ENCODE measurements around the gene CNNM2. TPM values are rescaled to one million over a fixed set of nuclear protein-coding genes. Genes with fewer than 3 reads are reported as not detected.

CNNM2 gene
- total and polyA plus RNA-seq, 4 donors, result 3.0 to 18.3 (median 7.8) TPM

DNA sequence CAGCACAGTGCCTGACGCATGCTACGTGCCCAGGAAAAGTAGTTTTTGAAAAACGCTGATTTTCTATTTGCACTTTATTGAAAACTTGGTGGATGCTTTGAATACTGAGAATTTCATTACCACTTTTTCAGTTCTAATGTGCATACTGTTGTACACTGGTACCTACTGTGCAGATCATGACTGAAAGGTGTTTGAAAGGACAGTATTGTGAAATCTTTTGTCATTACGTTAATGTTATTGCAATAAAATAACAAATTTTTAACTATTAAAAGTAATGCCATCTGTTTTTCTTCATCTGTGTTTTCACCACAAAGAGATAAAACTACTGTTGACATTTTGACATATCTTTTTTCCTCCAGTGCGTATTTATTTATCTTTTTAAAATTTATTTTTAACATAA lies 42.1 kb downstream of the CNNM2 start:
- TF ChIP-seq, protein P1, sequence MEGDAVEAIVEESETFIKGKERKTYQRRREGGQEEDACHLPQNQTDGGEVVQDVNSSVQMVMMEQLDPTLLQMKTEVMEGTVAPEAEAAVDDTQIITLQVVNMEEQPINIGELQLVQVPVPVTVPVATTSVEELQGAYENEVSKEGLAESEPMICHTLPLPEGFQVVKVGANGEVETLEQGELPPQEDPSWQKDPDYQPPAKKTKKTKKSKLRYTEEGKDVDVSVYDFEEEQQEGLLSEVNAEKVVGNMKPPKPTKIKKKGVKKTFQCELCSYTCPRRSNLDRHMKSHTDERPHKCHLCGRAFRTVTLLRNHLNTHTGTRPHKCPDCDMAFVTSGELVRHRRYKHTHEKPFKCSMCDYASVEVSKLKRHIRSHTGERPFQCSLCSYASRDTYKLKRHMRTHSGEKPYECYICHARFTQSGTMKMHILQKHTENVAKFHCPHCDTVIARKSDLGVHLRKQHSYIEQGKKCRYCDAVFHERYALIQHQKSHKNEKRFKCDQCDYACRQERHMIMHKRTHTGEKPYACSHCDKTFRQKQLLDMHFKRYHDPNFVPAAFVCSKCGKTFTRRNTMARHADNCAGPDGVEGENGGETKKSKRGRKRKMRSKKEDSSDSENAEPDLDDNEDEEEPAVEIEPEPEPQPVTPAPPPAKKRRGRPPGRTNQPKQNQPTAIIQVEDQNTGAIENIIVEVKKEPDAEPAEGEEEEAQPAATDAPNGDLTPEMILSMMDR (IDR thresholded peaks at IDR 0.05; ENCODE audit: control extremely low read depth, extremely low read depth), result no peak
- H3K27me3 ChIP-seq (ENCODE audit: control insufficient read depth in 3 of 3, insufficient read depth in 3 of 3, low read length in 2 of 3), result no peaks in the 10 kb centered on the region
- WGBS, 2 donors, result 78 to 88% methylated on average over 5 of the region's 5 CpGs

DNA sequence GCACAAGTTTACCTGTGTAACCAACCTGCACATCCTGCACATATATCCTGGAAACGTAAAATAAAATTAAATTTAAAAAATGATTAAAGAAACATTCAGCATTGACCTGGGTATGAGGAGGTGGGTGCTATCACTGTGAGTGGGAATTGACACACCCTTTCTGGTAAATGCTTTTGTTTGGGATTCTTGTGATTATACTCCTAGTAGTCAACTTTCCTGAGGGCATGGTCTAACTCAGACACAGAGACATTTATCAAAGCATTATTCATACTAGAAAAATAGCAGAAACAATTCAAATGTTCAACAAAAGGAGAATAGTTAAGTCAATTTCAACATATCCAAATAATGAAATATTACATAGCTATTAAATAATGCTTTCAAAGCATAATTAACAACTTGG lies 44.2 kb downstream of the CNNM2 start:
- H3K27me3 ChIP-seq (ENCODE audit: control insufficient read depth in 3 of 3, insufficient read depth in 3 of 3, low read length in 2 of 3), result no peaks in the 10 kb centered on the region
- H3K9me3 ChIP-seq (ENCODE audit: control insufficient read depth in 4 of 4, insufficient read depth in 3 of 4, low read length in 3 of 4), result no peaks in the 10 kb centered on the region
- ATAC-seq (ENCODE audit: insufficient read depth, low FRiP score) (no peak), DNase-seq (no peak)
- TF ChIP-seq, protein P1 (IDR thresholded peaks at IDR 0.05; ENCODE audit: control extremely low read depth, extremely low read depth), result no peak
- no peak overlapping the region for H3K4me3 ChIP-seq
- H3K9ac ChIP-seq (ENCODE audit: insufficient read depth in 1 of 2, low read length in 2 of 2), result no peak overlapping the region
- H3K36me3 ChIP-seq (ENCODE audit: control insufficient read depth in 4 of 4, insufficient read depth in 4 of 4, low read length in 4 of 4), result peaks cover 0 to 1% (median 0%) of the 10 kb centered on the region in 4 donors
- 86 to 92% methylated on average over 1 of the region's 1 CpG for WGBS, 2 donors
- H3K27ac ChIP-seq (ENCODE audit: low read depth in 1 of 2, low read length in 1 of 2), result no peak overlapping the region
- peaks cover 0 to 30% (median 4%) of the 10 kb centered on the region in 5 donors for H3K4me1 ChIP-seq (ENCODE audit: control insufficient read depth in 5 of 5, insufficient read depth in 5 of 5, low read length in 5 of 5)

More for the DNA sequence above, 42.1 kb downstream of the CNNM2 start:
- no peak overlapping the region for H3K9ac ChIP-seq (ENCODE audit: insufficient read depth in 1 of 2, low read length in 2 of 2)
- peaks cover 0 to 25% (median 4%) of the 10 kb centered on the region in 5 donors for H3K4me1 ChIP-seq (ENCODE audit: control insufficient read depth in 5 of 5, insufficient read depth in 5 of 5, low read length in 5 of 5)
- DNase-seq (no peak), ATAC-seq (ENCODE audit: insufficient read depth, low FRiP score) (no peak)
- peaks cover 0 to 1% (median 0%) of the 10 kb centered on the region in 4 donors for H3K36me3 ChIP-seq (ENCODE audit: control insufficient read depth in 4 of 4, insufficient read depth in 4 of 4, low read length in 4 of 4)
- no peak overlapping the region for H3K4me3 ChIP-seq
- H3K9me3 ChIP-seq (ENCODE audit: control insufficient read depth in 4 of 4, insufficient read depth in 3 of 4, low read length in 3 of 4), result no peaks in the 10 kb centered on the region
- H3K27ac ChIP-seq (ENCODE audit: low read depth in 1 of 2, low read length in 1 of 2), result no peak overlapping the region

DNA sequence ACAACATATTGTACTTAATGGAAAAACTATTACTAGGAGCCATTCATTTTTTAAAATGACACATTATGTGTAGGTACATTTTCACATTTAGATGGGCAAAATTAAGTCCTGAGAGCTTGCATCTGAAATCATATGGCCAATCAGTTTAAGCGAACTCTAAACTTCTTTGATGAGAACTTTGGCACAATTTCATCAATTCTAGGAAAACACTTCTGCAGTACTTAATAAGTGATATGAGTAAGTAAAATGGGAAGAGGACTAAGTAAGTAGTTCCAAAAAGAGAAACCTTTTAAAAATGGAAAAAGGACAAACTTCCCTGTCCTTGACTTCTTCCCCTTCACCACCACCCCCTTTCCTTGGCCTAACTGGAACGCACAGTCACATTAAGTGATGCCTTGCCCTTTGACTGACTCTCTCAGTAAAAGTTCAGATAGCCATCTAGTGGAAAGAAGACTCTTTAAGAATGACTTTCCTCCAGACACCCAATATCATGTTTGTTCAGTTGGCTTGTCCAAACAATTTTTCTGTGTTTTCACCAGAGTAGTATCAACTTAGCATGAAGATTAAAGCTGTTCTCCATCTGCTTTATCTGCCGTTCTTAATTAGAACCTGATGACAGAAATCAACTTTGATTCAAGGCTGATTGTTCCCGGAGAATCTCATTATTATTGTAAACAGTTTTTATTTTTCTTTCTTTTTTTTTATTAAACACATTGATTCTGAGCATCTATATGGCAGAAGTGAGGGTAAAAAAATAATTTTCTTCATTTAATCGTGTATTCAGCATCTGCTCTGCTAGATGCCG lies 45.1 kb downstream of the CNNM2 start:
- peaks cover 0 to 1% (median 0%) of the 10 kb centered on the region in 4 donors for H3K36me3 ChIP-seq (ENCODE audit: control insufficient read depth in 4 of 4, insufficient read depth in 4 of 4, low read length in 4 of 4)
- no peaks in the 10 kb centered on the region for H3K9me3 ChIP-seq (ENCODE audit: control insufficient read depth in 4 of 4, insufficient read depth in 3 of 4, low read length in 3 of 4)
- no peak overlapping the region for H3K27ac ChIP-seq (ENCODE audit: low read depth in 1 of 2, low read length in 1 of 2)
- WGBS, 2 donors, result 79 to 90% methylated on average over 6 of the region's 6 CpGs
- ATAC-seq (ENCODE audit: insufficient read depth, low FRiP score), result no peak
- TF ChIP-seq, protein P1 (IDR thresholded peaks at IDR 0.05; ENCODE audit: control extremely low read depth, extremely low read depth), result no peak
- H3K4me1 ChIP-seq (ENCODE audit: control insufficient read depth in 5 of 5, insufficient read depth in 5 of 5, low read length in 5 of 5), result peaks cover 0 to 30% (median 4%) of the 10 kb centered on the region in 5 donors
- no peak overlapping the region for H3K9ac ChIP-seq (ENCODE audit: insufficient read depth in 1 of 2, low read length in 2 of 2)
- no peaks in the 10 kb centered on the region for H3K27me3 ChIP-seq (ENCODE audit: control insufficient read depth in 3 of 3, insufficient read depth in 3 of 3, low read length in 2 of 3)
- DNase-seq, result peak in 2 of 3 donors; percentile 18 to 31
- no peak overlapping the region for H3K4me3 ChIP-seq
